GM18517 (cell line): ENCODE data around the gene NR1I3.
"Not testable (repeated sequence)": the region's sequence is repeated elsewhere in the genome, so short reads cannot be mapped to it uniquely, and the experiment has no call there.

Experiments
- ATAC-seq: cut with Tn5 transposase; IDR thresholded peaks from one replicate; pipeline ENCODE4 v1.9.1; 2021; ENCODE audit warnings: mild to moderate bottlenecking, moderate library complexity; ENCODE audit not compliant: unreplicated experiment

Gene NR1I3

DNA sequence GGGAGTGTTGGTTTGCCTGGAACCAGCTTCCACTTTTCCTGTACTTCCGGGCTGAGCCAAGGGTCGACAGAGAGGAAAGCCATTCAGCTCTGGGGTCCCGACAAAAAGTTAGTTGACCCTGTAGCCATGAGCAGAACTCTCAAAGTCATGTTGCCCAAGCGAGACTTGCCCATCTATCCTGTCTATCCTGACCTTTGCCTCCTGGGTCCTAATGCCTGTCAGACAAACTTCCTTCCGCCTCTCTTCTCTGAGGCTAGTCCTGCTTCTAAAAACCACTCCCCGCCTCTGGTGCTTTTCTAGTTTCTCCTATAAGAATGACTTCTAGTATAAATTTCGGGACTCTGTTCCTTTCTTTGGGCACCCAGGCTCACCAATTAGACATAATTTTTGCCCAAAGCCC is 12.8 kb upstream of the NR1I3 start:
- no peak for ATAC-seq

DNA sequence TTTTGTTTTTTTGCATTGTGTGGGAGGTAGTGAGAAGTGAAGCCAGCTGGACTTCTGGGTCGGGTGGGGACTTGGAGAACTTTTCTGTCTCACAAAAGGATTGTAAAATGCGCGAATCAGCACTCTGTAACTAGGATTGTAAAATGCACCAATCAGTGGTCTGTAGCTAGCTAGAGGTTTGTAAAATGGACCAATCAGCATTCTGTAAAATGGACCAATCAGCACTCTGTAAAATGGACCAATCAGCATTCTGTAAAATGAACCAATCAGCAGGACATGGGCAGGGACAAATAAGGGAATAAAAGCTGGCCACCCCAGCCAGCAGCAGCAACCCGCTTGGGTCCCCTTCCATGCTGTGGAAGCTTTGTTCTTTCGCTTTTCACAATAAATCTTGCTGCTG is 12.1 kb upstream of the NR1I3 start:
- ATAC-seq = not testable (repeated sequence)

DNA sequence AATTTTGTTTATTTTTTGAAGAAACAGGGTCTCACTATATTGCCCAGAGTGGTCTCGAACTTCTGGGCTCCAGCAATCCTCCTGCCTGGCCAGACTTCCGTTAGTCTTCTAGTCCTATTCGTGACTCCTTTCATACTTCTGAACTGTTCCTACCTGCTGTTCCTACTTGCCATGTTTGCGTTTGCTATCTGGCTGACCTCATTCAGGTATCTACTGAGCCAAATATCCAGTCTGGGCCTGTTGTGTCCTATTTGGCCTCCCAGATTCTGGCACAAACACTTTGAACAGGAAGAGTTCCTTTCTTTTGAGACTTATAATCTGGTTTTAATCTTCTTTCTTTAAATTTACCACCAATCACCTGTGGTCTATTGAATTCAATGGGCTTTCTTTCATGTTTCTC is 6.9 kb upstream of the NR1I3 start:
- ATAC-seq = no peak

DNA sequence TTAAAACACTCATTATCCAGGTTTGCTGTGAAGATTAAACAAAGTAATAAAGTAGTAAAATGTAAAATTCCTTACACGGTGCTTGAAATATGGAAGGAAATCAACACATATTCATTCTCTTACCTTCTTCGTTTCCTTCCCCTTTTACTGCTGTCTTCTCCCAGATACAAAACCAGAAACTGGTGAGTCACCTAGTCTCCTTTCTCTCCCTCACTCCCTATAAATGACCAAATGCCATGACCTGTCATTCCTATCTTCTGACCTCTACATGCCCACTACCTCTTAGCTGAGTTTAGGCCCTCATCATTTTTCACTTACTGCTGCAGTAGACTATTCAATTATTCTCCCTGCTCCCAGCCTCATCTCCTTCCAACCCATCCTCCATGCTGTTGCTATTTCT is 4.3 kb upstream of the NR1I3 start:
- ATAC-seq = no peak

DNA sequence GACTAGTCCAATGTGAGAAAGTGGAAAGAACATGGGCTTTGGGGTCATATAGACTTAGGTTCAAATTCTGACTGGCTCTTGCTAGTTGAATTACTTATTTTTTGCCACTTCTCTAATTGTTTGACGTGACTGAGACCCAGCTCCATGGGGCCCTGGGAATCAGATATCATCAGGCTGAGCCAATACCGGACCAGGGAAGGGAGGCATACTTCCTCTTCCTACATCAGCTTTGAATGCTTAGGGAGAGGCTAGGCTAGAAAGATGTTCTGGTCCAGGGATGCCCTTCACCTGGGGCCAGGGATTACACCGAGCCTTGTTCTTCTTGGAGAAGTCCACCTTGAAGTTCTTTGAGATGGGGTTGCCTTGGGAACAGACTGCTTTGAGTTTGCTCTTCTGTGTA is 3.7 kb upstream of the NR1I3 start:
- no peak for ATAC-seq

DNA sequence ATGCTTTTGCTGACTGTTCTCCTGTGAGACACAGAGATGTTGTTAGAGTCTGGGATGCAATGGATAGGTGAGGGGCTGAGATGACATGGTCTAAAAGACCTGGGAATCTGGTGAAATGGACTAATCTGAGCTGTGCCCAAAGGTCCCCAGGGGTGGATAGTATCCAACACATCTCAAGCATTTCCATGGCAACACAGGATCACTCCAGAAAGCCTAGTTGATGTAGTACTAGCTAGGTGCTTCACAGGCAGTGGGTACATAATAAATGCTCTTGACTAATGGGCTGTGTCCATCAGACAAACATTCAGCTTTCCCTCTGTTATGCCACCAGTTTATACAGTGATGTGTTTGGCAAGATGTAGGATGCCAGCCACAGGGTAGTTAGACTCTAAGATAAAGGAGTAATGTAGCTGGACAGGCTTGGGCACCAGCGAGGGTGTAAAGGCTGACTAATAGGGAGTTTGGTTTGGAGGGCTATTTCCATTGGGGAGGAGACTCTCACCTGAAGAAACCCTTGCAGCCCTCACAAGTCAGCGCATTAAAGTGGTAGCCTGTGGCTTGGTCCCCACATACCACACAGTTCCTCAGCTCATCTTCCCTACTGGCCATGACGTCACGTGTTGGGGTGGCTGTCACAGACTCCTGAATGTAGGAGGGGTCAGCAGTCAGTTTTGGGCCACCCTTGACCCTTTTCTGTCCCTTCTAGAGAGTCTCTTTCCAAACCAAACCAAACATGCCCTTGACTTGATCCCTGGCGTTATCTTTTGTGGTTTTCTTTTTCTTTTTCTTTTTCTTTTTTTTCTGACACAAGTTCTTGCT is 1.8 kb downstream of the NR1I3 start:
- no peak for ATAC-seq

DNA sequence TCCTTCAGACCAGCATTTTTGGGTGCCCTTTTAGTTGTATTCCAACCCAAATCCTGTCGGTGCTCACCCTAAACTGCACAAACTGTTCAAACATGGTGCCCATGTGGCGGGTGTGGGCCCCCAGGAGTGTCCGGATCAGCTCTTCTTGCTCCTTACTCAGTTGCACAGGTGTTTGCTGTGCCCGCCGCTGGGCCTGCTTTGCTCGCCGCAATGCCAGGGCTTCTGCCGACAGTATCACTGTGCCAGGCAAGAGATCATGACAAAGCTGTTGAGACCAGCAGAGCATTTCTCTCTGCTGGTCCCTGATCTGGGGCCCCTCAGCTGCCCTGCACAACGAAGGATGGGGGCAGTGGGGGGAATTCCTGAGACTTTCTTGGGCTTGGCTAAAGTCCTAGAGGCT is 4.9 kb downstream of the NR1I3 start:
- ATAC-seq = no peak

DNA sequence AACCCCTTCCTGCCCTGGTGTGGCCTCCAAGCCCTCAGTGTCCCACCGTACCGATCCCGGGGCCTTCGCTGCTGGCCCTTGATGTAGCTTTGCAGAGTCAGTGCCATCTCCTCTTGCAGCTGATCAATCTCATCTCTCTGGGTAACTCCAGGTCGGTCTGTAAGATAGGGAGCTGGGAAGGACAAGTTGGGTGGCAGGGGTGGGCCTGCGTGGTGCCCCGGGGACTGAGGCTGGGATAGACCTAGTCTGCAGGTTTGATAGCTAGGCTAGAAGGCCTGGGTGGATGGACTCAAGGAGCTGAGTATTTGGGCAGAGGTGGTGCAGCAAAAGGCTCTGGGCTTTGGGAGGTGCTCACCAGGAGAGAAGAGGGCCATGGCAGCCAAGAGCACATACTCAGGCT is 7.2 kb downstream of the NR1I3 start:
- ATAC-seq = no peak

DNA sequence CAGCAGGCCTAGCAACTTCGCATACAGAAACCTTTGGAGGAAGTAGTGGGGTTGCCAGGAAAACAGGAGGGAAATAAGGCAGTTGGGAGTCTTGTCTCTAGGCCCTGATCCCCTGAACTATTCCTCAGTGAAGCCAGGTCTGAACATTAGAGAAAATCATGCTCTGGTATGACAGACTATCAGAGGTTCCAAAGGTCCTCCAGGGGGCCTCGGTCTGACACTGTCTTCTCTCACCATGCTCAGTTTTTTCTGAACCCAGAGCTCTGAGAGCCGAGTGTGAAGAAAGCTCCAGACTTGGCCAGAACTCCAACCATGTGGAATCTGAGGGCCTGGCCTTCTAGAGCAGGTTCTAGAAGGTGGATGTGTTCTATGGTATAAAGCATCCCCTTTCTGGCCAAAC is 8.1 kb downstream of the NR1I3 start:
- no peak for ATAC-seq

DNA sequence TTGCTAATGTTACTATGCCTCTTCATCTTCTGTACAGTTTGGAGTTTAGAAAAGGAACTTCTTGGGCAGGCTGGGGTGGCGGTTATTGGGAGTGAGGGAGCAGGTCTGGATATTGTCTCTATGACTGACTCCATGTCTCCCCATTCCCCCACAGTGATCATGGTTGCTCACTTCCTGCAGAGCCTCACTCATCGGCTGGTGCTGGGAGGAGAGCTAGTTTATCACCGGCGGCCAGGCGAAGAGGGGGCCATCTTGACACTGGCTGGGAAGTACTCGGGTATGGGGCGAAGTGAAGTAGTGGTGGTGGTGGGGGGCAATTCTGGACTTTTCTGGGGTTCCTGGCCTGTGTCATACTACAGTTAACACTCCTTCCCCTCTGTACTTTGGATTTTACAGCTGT is 10.0 kb downstream of the NR1I3 start:
- no peak for ATAC-seq

DNA sequence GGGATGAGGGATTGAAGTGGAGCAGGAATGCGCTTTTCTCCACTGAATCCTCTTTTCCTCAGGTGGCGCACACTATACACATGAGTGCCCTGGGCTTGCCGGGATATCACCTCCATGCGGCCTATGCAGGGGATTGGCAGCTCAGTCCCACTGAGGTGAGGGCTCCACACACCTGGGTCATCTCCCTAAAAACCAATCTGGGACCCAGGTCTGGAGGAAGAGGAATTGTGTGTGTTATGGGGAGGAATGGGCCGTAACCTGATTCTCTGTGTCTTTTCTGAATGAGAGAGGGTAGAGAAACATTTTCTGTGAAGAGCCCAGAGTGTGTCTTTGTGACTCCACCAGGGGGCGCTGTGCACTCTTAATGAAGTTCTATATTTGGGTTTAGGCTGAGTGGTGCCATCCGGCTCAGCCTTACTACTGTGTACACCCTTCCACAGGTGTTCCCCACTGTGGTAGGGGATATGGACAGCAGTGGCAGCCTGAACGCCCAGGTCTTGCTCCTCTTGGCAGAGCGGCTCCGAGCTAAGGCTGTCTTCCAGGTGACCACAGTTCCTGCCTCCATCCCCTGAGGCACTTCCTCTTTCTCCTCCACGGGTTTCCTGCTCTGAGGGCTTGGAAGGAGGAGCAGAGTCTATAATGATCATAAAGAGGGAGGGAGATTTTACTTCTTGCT is 10.7 kb downstream of the NR1I3 start:
- peak; percentile 46 for ATAC-seq

DNA sequence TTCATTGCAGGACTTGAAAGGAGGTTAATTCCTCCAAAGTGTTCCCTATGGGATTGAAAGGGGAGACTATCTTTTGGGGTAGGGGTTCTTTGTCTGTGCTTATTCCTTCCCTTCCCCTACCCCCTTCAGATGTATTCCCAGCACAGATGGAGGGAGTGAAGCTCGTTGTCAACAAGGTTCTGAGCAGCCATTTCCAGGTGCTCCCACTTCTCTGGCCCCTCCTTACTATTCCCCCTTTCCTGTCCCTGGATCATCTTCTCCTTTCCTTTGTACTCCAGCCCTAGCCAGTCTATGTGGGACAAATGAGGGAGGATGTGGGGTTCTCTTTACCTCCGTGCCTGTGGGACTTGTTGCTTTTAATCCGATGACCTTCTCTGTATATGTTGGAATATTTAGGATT is 11.2 kb downstream of the NR1I3 start:
- ATAC-seq = no peak

DNA sequence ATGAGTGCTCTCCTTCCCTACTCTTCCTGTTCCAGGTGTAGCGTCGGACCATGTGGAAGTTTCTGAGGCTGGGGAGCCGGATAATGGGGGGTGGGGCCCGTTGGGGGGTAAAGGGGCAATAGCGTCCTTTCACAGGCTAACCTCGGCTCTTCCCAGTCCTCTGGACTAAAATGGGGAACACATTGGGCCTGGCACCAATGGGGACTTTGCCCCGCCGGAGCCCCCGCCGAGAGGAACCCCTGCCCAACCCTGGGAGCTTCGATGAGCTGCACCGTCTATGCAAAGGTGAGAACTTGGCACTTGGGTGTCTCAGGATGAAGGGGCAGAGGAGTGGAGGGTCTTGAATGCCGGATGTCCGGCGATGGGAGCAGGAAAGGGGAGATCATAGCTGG is 11.7 kb downstream of the NR1I3 start:
- ATAC-seq = no peak

DNA sequence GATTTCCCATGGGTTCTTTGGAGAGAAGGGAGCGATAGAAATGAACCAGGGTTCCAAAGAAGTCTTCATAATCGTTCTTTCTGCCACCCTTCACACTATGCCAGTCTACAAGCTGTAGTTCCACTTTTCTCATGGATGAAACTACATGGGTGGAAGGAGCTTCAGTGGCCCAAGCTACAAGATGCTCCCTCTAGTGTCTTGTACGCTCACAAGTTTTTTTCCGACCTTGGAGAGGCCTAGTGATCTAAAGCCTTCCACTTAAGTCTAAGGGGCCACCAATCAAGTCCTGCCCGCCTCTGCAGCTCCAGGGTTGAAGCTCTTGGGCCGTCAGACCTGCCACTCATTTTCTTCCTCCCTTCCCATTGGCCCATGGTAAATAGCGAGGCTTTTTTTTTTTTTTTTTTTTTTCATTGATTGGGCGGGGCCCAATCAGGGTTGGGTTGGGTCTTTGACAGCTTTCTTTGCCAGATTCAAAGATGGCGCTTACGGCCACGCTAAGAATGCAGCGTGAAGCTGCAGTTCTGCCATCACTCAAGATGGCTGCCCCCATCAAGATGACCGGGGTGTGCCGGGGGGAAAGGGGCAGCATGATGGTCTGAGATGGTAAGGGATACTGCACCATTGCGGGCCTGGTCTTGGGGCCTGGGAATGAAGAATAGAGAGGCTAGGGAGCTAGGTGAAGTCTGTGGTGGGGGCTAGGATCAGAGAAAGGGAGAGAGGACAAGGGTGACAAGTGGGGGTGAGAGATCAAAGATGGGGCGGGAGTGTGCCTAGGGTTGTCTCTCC is 12.3 kb downstream of the NR1I3 start, which contains the start of gene TOMM40L:
Gene TOMM40L (plus strand): TSS at position 527 of the 786 bp plus-strand sequence. CDS start 430 bp downstream, outside the sequence.
- ATAC-seq = peak; percentile 98

DNA sequence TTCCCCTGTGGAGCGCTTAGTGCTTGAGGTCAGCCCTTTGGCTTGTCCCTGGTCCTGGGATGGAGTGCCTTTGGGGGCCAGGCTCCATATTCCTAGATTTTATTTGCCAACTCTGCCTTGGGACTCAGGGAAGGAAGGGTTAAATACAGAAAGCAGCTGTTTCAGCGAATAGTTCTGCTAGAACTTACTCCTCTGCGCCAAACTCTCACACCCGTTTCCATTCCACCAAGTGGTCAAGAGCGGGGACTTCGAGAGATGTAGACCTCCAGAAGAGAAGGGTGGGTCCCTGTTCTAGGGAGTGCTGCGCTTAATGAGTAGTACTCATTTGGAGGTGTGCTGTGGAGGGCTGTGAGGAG is 12.8 kb downstream of the NR1I3 start:
- no peak for ATAC-seq

DNA sequence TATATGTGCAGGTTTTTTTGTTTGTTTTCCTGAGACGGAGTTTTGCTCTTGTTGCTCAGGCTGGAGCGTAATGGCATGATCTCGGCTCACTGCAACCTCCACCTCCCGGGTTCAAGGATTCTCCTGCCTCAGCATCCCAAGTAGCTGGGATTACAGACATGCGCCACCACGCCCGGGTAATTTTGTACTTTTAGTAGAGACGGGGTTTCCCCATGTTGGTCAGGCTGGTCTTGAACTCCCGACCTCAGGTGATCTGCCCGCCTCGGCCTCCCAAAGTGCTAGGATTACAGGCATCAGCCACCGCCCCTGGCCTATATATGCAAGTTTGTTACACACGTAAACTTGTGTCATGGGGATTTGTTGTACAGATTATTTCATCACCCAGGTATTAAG is 13.3 kb downstream of the NR1I3 start:
- not testable (repeated sequence) for ATAC-seq

DNA sequence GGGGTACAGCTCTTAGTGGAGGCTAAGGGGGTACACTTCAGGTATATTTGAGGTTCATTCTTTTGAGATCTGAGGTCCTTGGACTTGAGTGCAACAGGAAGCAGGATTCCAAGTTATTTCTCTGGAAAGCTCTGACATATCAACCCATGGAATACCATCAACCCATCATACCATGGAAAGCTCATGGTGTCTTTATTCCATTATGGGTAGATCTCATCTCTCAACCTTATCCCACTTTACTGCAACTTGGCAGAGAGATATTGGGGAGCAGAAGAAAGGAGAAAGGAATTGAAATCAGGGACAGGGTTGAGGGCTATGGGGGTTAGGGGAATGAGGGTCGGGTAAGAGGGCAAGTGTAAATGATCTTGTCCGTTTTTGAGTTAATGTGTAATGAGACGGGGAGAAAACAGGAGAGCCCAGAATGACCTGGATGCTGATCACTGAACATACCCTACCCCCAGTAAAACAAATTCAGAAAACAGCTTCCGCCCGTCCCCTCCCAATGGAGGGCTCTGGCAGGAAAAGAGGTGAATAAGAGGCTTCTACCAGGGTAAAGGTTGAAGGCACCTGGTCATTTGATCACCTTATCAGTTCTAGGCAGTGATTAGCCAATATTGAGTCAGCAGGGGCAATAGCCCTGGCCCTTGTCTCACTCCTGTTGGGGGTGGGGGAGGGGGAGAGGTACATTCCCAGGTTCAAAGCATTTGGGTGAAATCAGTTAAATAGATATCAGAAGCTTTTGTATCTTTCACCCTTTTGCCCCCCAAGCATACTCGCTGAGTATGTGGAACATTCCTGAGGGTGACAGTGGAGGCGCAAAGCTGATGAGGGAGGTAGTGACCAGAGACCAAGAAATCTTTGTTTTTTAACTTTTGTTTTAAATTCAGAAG is 14.0 kb downstream of the NR1I3 start:
- no peak for ATAC-seq

DNA sequence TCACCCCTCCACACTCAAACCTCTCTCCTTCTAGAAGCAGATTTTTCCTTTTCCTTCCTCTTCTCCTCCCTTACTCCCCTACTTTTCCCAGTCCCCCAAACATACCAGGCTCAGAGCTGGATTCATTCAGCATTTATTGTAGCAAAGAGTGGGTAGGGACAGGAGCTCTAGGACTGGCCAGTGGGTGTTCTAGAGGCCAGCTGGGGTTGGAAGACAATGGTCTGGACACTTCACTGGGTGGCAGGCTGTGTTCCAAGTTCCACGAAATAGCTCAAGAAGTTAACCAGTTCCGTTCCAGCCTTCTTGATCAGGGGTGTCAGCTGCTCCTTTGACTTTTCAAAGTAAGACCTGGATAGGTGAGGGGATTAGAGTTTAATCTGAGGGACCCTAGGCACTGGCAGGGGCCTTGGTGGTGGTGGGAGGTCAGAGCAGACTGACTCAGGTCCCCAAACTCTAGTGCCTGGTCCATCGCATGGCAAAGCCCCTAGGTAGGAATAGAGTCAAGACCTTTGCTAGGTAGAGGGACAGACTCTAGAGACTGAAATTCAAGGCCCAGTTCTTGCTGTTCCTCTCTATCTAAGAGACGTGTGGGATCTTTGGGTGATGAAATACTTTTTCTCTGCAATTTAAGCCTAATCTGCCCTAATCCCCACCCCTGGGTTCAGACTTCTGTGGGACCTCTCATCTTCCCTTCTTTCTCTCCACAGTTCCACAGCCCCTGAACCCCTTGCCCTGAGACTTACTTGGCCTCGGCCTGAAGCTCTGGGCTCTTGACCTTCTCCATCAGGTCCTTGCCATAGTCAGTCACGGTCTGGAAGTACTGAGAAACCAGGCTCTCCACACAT is 15.6 kb downstream of the NR1I3 start:
- no peak for ATAC-seq

DNA sequence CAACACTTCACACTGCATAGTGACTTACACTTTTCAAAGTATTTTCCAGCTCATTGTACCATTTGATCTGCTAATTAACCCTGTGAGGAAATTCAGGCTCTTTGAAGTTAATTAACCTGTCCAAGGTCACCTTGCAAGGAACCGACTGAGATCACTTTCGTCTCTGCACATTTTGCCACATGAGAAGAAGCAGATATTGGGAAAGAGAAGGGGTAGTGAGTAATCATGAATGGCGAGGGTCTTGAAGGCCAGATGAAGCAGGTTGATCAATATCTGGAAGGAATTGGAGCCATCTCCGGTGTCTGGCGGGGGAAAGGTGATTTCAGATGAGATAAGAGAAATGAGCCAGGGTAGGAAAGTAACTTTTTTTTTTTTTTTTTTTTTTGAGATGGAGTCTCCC is 18.0 kb downstream of the NR1I3 start:
- no peak for ATAC-seq
